Activated CD4-positive, alpha-beta T cell treated with anti-CD3 and anti-CD28 coated beads for 4 hours (primary cell): ENCODE results near the gene PNMA8C.
"Not testable (repeated sequence)": the region's sequence is repeated elsewhere in the genome, so short reads cannot be mapped to it uniquely, and the experiment has no call there.

Source experiments
- DNase-seq, 2 donors: peaks; one replicate each; pipeline ENCODE4 v3.0.0-alpha.2; 2020

Gene PNMA8C

DNA sequence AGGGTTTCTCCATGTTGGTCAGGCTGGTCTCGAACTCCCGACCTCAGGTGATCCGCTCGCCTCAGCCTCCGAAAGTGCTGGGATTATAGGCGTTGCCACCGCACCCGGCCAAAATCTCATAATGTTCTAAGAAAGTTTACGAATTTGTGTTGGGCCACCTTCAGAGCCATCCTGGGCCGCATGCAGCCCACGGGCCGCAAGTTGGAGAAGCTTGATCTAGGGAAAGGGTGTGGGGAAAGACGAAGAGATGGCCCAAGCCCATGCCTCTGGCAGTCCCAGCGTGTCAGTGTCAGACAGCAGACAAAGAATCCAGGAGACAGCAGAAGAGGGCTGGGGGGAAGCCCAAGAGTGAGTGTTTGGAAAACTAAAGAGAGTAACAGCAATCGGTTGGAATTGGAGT, 17.3 kb upstream of the PNMA8C start:
- DNase-seq: no peak

DNA sequence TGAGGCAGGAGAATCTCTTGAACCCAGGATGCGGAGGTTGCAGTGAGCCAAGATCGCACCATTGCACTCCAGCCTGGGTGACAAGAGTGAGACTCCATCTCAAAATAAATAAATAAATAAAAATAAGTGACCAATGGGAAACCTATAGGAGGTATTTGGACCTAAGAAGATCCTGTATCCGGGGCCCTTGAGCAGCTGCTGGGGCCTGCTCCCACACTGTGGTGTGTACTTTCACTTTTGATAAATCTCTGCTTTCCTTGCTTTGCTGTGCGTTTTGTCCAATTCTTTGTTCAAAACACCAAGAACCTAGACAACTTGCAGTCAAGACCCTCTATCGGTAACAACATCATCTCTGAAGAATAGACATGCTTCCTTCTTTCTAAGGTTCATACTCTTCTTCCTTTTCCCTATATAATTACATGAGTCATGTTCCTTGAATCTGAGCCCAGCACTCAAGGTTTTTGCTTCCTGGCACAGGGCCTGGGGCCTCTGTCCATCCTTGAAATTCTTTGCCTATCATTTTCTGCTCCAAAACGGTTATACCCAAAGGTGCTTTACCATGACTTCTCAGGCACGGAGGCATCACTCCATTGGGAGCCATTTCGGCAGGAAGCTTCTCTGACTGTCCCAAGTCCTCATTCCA, 14.2 kb upstream of the PNMA8C start:
- no peak for DNase-seq

DNA sequence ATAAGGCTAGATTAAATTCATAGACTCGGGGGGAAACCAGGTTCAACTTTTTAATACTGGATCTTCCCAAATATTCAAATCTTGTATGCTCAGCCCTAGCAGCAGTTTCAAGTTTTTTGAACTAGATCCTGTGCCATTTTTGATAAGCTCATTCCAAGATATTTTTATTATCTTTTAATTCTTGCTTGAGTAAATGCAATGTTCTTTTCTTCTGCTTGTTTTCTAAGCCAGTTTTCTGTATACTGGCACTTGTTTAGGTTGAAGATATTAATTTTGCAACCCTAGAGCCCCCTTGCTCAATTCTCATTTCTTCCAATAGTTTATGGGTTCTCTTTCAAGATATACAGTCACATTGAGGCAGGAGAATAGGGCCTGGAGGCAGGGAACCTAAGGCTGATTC, 13.1 kb upstream of the PNMA8C start:
- no peak for DNase-seq

DNA sequence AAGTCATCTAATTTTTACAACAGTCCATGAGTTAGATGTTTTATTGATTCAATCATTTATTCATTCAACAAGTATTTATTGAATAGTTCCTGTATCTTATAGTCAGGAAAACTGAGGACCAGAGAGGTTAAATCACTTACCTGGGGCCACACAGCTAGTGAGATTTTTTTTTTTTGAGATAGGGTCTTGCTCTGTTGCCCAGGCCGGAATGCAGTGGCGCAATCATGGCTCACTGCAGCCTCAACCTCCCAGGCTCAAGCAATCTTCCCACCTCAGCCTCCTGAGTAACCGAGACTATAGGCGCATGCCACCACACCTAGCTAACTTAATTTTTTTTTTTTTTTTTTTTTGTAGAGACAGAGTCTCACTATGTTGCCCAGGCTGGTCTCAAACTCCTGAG, 7.0 kb upstream of the PNMA8C start:
- DNase-seq: not testable (repeated sequence)

DNA sequence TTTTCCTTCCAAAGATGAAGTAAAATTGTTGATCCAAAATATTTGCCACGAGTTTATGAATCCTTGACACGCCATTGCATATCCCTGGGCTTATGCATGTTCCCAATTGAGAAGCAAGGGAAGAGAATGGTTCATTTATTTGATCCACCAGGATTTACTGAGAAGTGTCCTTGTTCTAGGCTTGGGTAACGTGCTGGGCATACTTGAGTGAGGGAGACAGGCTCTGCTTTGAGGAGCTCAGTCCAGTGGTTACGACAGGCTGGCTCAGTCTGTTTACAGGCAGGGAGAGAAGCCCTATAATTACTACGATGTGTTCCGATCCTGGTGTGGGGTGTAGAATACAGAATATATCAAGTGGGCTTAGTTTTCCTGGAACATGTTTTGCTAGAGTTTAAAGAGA, 6.3 kb upstream of the PNMA8C start:
- DNase-seq: no peak

DNA sequence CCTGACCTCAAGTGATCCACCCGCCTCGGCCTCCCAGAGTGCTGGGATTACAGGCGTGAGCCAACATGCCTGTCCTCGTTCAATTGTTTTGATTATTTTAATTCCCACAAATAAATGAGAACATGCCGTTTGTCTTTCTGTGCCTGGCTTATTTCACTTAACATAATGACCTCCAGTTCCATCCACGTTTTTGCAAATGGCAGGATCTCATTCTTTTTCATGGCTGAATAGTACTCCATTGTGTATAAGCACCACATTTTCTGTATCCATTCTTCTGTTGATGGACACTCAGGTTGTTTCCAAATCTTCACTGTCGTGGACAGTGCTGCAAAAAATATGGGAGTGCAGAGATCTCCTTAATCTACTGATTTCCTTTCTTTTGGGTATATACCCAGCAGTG, 4.7 kb upstream of the PNMA8C start:
- DNase-seq: not testable (repeated sequence)

DNA sequence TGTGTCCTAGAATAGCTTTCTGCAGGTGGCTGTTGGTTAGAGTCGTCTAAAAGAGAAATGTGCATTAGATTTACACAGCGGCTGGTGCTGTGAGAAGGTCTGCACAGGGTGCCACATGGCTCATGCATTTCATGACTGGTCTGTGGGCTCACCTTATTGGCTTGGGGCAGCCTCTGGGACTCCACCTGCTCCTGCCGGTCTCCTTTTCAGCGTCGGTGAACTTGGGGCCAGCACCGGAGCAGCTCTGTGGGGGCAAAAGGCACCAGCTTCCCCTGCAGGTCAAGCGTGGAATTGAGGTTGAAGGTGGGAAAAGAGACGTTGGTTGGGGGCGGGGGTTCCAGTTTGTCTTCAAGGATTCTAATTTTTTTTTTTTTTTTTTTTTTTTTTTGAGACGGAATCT, 3.1 kb upstream of the PNMA8C start:
- DNase-seq: no peak

DNA sequence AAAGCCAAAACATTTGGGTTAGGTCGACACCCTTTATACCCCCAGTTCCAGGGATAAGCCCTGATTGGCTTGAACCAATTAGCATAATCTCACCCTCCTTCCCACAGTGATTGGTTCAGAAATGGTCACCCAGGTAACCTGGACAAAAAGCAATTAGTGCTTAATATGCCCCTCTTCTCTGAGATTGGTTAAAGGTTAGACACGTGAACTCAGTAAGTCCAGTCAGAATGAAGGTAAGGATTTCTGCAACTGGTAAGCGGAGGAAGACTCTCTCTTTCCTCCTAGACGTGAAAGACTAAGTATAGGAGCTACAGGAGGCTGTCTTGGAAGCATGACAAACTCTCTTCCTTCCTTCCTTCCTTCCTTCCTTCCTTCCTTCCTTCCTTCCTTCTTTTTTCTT, 1.3 kb upstream of the PNMA8C start:
- no peak for DNase-seq

DNA sequence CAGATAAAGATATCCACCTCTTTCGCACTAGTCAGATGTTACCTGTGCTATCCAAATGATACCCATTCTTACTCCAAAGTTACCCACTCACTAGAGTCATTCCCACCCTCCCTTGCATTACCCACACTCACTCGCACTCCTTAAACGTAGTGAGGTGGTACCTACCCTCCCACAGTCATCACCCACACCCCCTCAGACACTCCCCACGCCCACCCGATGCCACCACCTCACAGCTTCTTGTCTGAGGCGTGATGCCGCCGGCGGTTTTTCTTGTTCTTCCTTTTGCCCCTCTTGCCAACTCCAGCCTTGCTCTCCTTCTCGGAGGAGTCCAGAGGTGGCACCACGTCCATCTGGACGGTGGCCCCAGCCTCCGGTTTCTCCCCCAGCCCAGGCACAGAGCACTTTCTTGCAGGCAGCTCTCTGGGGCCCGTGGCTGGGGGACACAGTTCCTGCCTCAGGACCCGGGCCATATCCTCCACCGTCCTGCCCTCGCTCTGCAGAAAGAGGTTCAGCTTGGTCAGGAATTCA, 1.2 kb downstream of the PNMA8C start:
- DNase-seq: no peak

DNA sequence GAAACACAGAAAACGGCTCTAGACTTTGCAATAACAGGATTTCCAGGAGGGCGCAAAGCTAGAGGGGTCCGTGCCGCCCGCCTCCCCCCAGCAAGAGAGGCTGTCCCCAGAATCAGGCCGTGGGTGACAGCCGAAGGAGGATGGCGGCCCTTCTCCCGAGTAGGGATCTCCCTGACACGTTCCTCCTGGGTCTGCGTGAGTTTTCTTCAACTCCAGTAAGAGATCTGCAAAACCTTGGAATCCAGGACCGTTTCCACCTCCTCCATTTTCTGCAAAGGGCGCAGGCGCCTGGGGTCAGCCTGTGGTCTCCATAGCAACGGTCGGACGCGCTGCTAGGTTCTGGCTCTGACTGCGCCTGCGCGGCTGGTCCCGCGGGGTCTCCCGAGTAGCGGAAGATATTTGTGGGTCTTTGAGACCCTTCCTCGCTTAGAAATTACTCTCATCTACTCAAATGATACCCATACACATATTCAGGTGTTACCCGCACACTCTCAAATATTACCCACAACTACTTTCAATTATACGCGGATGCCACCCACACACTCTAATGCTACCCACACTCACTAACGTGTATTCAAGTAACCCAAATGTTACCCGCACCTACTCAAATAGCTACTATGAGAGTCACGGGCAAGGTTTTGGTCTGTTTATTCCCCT, 2.1 kb downstream of the PNMA8C start:
- DNase-seq: no peak

DNA sequence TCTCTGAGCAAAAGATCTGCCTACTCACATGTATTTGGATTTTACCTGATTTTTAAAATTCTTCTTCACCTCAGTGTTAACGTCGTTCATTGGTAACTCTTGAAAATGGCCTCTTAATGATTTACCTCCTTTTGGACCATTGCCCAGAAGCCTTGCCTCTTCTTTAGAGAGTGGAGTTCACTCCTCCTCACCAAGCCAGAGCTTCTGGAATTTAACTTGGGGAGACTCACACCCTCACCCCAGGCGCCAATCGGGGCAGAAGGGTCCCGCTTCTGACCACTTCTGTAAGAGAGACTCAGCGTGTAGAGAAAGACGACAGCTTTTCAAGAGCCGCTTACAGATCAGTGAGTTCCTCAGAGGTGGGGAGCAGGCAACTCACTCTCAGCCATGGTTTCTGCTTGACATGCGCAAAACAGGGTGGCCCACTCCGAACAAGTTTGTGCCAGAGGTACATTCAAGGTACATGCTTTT, 2.7 kb downstream of the PNMA8C start:
- no peak for DNase-seq

DNA sequence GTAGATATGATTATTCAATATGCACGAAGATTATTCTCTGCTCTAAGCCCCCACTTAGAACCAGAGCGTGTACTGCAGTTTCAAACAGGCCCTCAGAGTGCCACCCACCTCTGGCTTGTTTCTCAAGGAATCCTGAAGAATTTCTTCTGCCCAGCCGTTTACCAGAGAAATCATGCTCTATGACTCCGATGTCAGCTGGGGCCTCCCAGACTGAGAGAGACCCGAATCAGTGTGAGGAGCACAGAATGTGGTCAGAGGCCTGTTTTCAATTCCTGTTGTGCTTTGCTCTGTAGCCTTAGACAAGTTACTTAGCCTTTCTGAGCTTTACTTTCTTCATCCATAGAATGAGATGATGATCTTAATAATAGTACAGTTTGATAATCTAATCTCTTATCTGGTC, 5.5 kb downstream of the PNMA8C start:
- no peak for DNase-seq

DNA sequence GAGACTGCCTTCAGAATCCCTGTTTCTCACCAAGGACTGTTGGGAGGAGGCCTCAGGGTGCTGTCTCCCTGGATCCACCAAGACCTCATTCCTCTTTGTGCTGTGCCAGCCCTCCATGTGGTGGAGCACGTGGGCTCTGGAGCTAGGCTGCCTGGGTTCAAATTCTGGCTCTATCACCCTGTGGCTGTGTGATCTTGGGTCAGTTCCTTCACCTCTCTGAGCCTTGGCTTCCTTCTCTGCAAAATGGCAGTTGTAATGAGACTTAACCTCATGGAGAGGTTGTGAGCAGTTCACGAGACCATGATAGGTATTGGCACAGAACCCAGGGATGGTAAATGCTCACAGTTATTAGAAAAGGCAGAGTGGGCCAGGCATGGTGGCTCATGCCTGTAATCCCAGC, 6.4 kb downstream of the PNMA8C start:
- DNase-seq: no peak

DNA sequence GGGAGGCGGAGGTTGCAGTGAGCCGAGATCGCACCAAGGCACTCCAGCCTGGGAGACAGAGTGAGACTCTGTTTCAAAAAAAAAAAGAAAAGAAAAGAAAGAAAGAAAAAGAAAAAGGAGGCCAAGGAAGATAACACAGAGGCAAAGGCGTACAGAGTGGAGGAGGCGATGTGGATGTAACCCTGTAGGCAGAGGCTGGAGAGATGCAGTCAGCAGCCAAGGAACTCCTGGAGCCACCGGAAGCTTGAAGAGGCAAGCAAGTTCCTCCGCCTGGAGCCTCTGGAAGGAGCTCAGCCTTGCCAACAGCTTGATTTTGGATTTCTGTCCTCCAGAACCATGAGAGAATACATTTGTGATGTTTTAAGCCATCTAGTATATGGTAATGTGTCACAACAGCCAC, 8.7 kb downstream of the PNMA8C start:
- DNase-seq: no peak

DNA sequence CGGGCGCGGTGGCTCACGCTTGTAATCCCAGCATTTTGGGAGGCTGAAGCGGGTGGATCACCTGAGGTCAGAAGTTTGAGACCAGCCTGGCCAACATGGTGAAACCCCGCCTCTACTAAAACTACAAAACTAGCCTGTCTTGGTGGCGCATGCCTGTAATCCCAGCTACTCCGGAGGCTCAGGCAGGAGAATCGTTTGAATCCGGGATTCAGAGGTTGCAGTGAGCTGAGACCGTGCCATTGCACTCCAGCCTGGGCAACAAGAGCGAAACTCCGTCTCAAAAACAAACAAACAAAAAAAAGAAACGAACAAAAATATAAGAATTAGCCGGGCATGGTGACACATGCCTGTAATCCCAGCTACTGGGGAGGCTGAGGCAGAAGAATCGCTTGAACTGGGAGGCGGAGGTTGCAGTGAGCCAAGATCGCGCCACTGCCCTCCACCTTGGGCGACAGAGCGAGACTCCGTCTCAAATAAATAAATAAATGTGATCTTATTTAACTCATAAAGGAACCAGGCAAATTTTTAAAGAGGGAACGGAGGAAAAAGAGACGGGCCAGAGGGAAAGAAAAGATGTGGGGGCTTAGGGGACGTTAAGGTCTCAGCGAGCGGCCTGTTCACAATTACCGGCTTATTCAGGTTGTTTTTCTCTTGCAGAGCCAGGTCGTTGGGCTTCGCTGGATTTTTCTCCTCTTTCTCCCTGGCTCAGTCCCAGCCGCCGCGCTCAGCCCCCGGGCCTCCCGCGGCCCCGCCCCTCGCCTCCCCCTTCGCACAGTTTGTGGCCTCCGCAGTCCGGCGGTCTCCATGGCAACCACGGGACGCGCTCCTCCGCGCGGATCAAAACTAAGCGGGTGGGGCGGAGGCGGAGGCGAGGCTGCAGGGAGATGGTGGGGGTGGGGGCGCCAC, 12.7 kb downstream of the PNMA8C start:
- peak; percentile 28 to 37 for DNase-seq

DNA sequence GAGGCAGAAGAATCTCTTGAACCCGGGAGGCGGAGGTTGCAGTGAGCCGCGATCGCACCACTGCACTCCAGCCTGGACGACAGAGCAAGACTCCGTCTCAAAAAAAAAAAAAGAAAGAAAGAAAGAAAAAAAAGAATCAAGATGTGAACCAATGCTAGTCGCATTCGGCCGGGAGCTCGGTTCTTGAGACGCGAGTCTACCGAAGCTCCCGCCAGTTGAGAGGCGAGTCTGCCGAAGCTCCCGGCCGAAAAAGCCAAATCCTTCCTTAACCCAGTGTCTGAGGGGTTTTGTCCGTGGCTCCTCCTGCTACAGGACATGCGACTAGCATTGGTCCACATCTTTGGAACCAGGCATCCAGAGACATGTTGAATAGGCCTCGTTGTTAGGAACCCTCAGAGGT, 13.8 kb downstream of the PNMA8C start:
- DNase-seq: not testable (repeated sequence)

DNA sequence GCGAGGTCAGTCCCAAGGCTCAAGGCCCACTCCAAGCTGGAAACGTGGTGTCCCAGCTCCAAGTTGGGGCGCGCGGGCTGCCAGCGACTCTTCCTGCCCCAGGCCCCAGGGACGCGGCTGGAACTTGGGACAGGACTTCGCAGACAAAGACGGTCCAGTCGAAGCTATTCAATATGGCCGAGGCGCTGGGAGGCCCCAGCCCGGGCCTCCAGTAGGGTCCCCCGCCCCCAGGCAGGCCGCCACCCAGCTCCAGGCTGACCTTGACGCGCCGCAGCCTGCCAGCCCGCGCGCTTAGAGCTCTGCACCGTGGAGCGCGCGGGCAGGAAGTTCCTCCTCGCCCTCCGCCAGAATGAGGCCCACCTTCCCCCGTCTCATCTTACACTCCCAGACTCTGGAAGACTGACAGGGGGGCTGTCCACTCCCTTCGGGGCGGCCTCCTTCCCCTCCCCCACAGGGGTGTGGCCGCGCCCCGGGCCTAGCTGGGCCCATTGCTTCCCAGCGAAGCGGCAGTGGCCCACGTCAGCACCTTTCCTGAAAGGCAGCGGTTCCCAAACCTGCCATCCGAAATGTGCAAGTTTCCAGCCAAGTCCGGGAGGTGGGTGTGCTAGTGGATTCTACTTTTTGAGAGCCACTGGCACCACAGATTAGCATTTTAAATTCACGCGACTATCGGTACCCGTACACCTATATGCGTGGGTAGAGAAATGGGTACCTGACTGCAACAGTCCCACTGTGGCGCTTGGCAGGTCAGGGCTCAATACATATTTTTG, 15.3 kb downstream of the PNMA8C start, which contains the start of gene CCDC8:
Gene CCDC8, minus strand, starts transcription at position 303 of the 770 bp plus-strand sequence. CDS start 754 bp downstream, outside the sequence.
- no peak for DNase-seq

DNA sequence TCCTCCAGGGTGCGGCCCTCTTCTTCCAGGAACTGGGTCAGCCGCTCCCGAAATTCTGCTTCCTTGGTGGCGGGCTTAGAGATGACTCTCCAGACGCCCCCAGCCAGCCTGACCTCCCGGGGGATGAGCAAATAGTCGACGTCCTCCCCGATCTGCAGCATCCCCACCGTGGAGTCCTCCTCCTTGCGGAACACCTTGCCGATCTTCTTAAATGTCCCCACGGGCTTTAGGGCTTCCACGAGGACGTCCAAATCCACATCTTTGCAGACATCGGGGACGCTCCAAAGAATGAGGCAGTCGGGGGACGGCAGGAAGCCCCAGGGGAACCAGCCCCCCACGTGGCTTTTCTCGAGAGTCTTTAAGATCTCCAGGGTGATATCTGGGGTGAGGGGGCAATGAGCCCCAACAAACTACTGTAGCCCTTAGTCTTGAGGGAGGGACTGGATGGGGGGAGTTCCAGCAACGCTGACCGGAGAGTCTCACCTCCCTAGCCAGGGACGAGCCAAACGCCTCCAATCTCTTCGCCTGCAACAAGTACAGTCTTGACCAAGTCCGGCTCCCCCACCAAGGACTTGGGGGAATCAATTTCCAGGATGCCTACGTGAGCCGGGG, 16.0 kb downstream of the PNMA8C start:
- DNase-seq: no peak

DNA sequence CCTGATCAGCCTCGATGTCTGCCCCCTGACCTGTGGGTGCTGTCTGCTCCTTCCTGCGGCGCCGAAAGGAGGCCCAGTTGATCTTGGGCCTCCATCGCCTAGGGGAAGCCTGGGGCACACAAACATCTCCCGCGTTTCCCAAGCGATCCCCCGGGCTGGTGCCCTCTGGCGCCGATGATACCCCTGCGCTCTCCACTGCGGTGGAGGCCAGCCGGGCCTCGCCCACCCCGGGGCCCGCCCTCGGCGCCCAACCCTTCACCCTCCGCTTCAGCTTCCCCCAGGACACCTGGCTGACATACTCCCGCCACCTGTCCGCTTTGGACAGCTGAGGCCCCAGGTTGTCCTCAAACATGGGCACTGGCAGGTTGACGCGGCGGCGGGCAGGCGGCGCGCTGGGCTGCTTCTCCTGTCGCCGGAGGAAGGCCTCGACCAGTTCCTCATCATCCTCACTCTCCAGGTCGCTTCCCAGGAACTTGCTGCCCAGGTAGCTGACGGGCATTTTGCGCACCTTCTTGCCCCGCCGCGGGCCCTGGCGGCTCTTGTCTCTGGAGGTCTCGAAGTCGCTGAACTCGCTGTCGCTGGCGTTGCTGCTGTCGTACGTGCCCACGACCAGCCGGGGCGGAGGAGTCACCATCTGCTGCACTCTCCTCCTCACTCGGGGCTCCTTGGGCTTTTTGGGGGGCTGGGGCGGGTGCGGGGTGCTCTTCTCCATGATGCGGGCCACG, 16.6 kb downstream of the PNMA8C start:
- DNase-seq: no peak

DNA sequence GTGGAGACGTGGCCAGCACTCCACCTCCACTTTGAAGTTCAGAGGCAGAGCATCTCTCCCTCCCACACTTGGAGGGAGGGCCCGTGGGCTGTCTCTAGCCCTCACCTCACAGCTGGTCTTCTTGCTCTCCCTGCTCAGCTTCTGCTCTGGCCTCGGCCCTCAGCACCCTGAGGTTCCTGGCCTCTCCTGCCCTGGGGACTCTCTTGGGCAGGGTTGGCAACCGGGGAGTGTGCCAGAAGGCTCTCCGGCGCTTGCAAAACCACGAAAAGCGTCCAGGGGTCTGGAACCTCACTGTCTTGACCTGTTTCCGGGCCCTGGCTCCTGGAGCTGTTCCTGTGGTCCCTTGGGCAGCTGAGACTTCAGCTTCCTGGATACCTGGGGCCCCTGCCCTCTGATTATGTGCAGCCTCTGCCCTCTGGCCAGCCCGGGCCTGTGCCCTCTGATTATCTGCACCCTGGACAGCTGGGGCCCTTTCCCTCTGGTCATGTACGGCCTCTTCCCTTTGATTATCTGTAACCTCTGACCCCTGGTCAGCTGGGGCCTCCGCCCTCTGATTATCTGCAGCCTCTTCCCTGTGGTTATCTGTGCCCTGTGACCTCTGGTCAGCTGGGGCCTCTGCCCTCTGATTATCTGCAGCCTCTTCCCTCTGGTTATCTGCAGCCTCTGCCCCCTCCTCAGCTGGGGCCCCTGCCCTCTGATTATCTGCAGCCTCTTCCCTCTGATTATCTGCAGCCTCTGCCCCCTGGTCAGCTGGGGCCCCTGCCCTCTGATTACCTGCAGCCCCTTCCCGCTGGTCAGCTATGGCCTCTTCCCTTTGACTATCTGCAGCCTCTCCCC, 17.4 kb downstream of the PNMA8C start:
- DNase-seq: no peak
